ENCODE data around the gene ABHD17B.

Gene ABHD17B

DNA sequence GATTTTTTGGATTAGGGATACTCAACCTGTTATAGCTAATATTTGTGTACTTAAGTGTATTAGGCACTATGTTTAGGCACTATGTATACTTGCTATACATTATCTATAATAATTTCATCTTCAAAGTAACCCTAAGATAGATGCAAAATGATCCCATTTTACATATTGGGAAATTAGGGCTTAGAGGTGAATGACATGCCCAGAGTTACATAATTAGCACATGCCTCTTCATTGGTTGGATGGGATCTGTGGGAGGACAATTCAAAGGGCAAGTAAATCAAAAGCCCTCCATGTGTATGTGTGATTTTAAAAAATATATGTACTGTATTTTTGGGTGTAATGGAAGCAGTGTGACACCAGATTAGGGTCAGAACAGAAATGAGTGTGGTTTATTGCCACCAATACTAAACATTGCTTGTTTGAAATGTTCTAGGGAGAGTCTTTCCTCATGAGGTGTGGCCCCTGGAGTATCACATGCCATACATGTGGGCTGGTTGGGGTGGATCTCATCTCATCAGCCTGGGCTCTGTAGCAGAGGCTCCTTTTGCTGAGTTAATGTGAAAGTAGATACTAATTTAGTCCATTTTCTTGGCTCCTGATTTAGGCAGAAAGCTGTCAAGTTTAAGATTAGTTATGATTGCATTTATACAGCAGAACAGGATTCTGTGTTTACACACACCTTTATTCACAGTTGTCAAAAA, 6.0 kb upstream of the ABHD17B start:
- Histone ChIP-seq H3K27me3 (ENCODE audit: insufficient read depth, poor library complexity, severe bottlenecking) (no peaks in the 10 kb centered on the region), H3K27ac (ENCODE audit: poor library complexity, severe bottlenecking) (no peak overlapping the region), H3K4me1 (ENCODE audit: insufficient read depth, poor library complexity, severe bottlenecking) (peaks cover 35% of the 10 kb centered on the region), H3K36me3 (ENCODE audit: low read depth) (peaks cover 3% of the 10 kb centered on the region), H3K4me3 (ENCODE audit: severe bottlenecking) (no peak overlapping the region), H3K9me3 (ENCODE audit: severe bottlenecking) (no peaks in the 10 kb centered on the region)
- ATAC-seq (ENCODE audit: low read depth) (no peak), DNase-seq (ENCODE audit: low spot score) (no peak)
- TF ChIP-seq, protein P1, sequence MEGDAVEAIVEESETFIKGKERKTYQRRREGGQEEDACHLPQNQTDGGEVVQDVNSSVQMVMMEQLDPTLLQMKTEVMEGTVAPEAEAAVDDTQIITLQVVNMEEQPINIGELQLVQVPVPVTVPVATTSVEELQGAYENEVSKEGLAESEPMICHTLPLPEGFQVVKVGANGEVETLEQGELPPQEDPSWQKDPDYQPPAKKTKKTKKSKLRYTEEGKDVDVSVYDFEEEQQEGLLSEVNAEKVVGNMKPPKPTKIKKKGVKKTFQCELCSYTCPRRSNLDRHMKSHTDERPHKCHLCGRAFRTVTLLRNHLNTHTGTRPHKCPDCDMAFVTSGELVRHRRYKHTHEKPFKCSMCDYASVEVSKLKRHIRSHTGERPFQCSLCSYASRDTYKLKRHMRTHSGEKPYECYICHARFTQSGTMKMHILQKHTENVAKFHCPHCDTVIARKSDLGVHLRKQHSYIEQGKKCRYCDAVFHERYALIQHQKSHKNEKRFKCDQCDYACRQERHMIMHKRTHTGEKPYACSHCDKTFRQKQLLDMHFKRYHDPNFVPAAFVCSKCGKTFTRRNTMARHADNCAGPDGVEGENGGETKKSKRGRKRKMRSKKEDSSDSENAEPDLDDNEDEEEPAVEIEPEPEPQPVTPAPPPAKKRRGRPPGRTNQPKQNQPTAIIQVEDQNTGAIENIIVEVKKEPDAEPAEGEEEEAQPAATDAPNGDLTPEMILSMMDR (IDR thresholded peaks at IDR 0.05; ENCODE audit: poor library complexity, severe bottlenecking) = no peak

DNA sequence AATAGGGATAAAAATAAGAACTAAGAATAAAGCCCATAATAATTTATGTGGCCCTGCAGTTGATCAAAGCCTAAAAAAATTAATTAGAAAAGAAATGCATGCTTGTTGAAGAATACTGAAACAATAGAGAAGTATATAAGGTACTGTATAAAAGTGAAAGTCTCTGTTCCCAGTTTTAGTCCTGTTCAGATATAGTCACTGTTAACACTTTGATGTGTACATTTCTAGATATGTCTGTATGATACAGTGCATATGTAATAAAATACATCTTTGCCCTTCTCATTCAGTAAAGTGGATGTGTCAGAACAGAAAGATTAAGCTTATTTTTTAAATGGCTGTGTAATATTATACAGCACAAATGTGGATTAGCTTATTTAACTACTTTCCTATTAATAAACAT, 4.5 kb upstream of the ABHD17B start:
- ATAC-seq (ENCODE audit: low read depth) (no peak), DNase-seq (ENCODE audit: low spot score) (no peak)
- Histone ChIP-seq H3K27me3 (ENCODE audit: insufficient read depth, poor library complexity, severe bottlenecking) (no peaks in the 10 kb centered on the region), H3K4me3 (ENCODE audit: severe bottlenecking) (no peak overlapping the region), H3K27ac (ENCODE audit: poor library complexity, severe bottlenecking) (no peak overlapping the region), H3K9me3 (ENCODE audit: severe bottlenecking) (no peaks in the 10 kb centered on the region), H3K36me3 (ENCODE audit: low read depth) (peaks cover 3% of the 10 kb centered on the region), H3K4me1 (ENCODE audit: insufficient read depth, poor library complexity, severe bottlenecking) (peaks cover 23% of the 10 kb centered on the region)
- TF ChIP-seq, protein P1 (IDR thresholded peaks at IDR 0.05; ENCODE audit: poor library complexity, severe bottlenecking) = no peak

GRCh38 chr9:71911908-71912335, 929 bp upstream of the ABHD17B start:
- Histone ChIP-seq H3K4me3 (ENCODE audit: severe bottlenecking) (peak overlapping the region; percentile 93), H3K36me3 (ENCODE audit: low read depth) (no peaks in the 10 kb centered on the region), H3K4me1 (ENCODE audit: insufficient read depth, poor library complexity, severe bottlenecking) (peaks cover 27% of the 10 kb centered on the region), H3K9me3 (ENCODE audit: severe bottlenecking) (no peaks in the 10 kb centered on the region), H3K27me3 (ENCODE audit: insufficient read depth, poor library complexity, severe bottlenecking) (no peaks in the 10 kb centered on the region), H3K27ac (ENCODE audit: poor library complexity, severe bottlenecking) (peak overlapping the region; percentile 79)
- ATAC-seq (ENCODE audit: low read depth) = no peak
- TF ChIP-seq, protein P1 (IDR thresholded peaks at IDR 0.05; ENCODE audit: poor library complexity, severe bottlenecking) = no peak
- DNase-seq (ENCODE audit: low spot score) = no peak

GRCh38 chr9:71910650-71911060, 338 bp downstream of the ABHD17B start:
- ATAC-seq (ENCODE audit: low read depth) = peak; percentile 25
- no peak for DNase-seq (ENCODE audit: low spot score)
- peak overlapping the region; percentile 79 for H3K27ac ChIP-seq (ENCODE audit: poor library complexity, severe bottlenecking)
- H3K9me3 ChIP-seq (ENCODE audit: severe bottlenecking) = no peaks in the 10 kb centered on the region
- TF ChIP-seq, protein P1 (IDR thresholded peaks at IDR 0.05; ENCODE audit: poor library complexity, severe bottlenecking) = no peak
- no peaks in the 10 kb centered on the region for H3K27me3 ChIP-seq (ENCODE audit: insufficient read depth, poor library complexity, severe bottlenecking)
- H3K36me3 ChIP-seq (ENCODE audit: low read depth) = no peaks in the 10 kb centered on the region
- peaks cover 27% of the 10 kb centered on the region for H3K4me1 ChIP-seq (ENCODE audit: insufficient read depth, poor library complexity, severe bottlenecking)
- H3K4me3 ChIP-seq (ENCODE audit: severe bottlenecking) = peak overlapping the region; percentile 93
